HG02884 (cell line): ENCODE measurements around the gene ARL10.

ENCODE experiments used
- ATAC-seq: cut with Tn5 transposase; IDR thresholded peaks from one replicate; pipeline ENCODE4 v1.9.1; 2021; ENCODE audit warnings: mild to moderate bottlenecking, moderate library complexity; ENCODE audit not compliant: unreplicated experiment

ARL10 gene

GRCh38 chr5:176410486-176411180, 45.3 kb downstream of the ARL10 start:
- no peak for ATAC-seq

- no peak for ATAC-seq
Measured at GRCh38 chr5:176412517-176413254, 47.4 kb downstream of the ARL10 start.

DNA sequence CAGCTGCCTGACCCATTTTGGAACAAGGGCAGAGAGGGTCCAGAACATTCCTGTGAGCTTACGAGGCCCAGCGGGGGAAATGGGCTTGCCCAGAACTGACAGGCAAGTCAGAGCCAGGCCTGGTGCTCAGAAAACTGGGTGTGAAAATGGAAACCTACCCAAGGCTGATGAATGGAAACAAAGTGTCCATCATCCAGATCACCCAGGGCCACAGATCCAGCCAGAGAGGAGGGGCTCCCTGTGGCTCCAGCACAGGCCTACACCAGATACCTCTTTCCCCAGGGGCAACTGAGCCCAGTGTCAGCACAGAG, 47.9 kb downstream of the ARL10 start:
- ATAC-seq, result no peak

- ATAC-seq, result no peak
Measured at GRCh38 chr5:176413709-176414191, 48.5 kb downstream of the ARL10 start.

DNA sequence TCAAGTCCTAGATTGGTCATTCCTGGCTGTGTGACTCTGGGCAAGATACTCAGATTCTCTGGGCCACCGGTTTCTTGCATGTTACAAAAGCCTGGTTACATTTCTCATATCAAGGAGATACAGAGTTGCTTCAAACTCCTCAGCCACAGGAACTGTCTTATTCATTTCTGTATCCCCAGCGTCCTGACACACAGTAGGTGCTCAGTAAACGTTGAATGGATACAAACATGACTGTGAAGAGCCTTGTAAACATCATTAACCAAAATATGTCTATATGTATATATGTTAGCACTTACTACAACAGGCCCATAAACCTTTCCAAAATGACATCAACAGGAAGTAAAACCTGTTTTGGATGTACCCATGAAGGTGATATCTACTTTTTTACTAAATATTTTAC, 49.4 kb downstream of the ARL10 start:
- ATAC-seq, result no peak

DNA sequence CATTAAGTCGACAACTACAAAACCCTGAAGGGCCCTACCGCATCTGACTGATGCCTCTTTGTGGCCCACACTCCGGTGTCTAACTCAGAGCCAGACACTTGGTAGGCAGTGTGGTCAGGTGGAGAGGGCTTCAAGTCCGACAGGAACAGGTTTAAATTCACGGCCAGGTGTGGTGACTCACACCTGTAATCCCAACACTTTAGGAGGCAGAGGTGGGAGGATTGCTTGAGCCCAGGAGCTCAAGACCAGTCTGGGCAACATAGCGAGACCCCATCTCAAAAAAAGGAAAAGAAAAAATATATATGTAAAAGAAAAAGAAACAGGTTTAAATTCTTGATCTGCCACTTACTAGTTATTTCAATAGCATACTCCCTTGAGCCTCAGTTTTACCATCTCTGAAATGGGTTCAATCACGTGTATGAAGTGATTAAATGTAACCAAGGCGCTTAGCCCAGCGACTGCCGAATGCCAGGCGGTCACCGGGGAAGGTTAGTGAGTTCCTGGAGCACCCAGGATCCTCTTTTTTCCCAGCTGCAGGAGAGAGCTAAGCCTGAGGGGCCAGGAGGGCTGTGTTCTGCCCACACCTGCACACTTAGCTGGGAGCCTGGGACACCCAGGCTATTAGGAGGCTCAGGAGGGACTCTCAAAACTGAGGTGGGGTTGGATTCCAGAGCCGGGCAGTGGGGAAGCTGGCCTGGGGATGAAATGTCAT, 50.1 kb downstream of the ARL10 start:
- ATAC-seq, result no peak

DNA sequence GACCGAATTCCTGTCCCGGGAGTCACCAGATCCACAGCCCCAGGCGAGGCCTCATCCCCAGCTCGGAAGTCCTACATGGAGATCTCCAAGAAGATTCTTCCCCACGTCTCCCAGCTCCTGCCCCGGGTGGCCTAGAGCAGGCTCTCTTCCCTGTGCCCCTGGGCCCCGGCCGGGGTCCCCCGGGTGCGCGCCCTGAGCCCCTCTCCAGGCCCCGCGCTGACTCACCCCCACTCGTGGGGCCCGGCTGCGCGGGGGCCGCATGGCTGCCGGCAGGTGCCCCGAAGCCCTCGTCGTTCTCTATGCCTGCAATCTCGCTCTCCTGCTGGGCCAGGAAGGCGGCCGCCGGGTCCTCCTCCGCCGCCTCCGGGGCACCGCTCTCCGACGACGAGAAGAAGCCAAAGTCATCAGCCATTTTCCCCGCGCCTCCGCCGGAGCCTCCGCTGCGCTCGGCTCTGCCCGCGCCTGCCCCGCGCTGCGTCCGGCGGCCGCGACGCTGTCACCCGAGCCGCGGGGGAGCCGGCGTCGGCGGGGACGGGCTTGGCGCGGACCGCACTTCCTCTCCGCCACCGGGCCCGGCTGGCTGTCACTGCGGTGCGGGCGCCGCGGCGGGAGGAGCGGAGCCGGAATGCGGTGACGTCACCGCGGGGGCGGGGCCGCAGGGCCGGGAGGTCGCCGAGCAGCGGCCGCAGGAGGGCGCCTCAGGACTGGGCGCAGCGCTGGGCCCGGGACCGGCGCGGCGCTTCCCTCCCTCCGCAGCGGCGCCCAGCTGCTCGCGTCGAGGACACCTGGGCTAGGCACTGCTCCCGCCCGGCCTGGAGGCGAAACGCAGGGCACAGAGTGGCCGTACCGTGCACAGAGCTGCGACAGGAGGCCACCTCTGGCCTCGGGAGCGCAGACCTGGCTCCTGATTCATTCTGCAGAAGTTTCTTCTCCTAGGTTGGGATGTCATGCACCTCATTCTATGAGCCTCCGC, 51.0 kb downstream of the ARL10 start, which contains the start of gene CLTB:
TSS of gene CLTB (minus strand) at position 588 of the 973 bp plus-strand sequence. CDS start at position 412, 176 bp downstream.
- ATAC-seq, result peak; percentile 93

DNA sequence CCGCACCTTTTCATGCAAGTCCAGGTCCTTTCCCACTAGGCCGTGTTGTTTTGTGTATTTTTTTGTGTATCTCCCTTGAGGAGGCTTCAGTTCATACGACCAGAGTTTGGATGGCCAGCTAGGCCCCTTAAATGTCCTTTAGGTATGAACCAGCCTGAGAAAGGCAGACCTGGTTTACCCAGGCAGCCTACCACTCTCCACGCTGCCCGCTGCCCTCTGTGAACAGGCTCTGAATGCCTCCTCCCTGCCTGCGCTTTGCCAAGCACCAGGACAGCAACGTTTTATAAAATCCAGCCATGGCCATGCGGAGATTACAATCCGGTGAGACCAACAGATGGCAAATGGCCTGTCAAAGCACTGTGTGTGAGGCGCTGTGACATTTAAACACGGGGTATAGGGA, 51.7 kb downstream of the ARL10 start:
- no peak for ATAC-seq

DNA sequence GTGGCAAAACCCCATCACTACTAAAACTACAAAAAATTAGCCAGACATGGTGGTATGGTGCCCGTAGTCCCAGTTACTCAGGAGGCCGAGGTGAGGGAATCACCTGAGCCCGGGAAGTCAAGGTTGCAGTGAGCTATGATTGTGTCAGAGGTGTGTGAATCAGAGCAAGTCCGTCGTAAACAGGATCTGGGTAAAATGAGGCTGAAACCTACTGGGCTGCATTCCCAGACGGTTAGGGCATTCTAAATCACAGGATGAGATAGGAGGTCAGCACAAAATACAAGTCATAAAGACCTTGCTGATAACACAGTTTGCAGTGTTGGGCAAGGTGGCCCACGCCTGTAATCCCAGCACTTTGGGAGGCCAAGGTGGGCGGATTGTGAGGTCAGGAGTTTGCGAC, 53.0 kb downstream of the ARL10 start:
- no peak for ATAC-seq

- ATAC-seq, result no peak
Measured at GRCh38 chr5:176420086-176420485, 54.8 kb downstream of the ARL10 start.

- ATAC-seq, result no peak
Measured at GRCh38 chr5:176420972-176421544, 55.8 kb downstream of the ARL10 start.

DNA sequence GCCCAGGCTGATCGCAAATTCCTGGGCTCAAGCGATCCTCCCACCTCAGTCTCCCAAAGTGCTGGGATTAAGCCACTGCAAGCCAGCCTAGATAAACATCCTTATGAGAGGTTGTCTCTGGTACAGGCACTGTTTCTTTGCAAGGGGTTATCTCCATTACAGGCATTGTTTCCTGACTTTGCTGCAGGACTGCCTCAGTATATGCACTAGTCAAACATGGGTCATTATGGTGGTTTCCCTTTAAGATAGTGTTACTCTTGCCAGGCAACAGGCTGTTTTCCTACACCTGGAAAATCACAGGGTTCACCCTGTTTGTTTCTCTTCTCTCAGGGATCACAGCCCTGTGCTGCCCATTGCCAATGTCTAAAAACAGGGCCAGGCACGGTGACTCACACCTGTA, 58.9 kb downstream of the ARL10 start:
- no peak for ATAC-seq

GRCh38 chr5:176425138-176425537, 59.9 kb downstream of the ARL10 start:
- no peak for ATAC-seq

- ATAC-seq, result no peak
Measured at GRCh38 chr5:176425791-176426190, 60.5 kb downstream of the ARL10 start.

- no peak for ATAC-seq
Measured at GRCh38 chr5:176426876-176427275, 61.6 kb downstream of the ARL10 start.

- no peak for ATAC-seq
Measured at GRCh38 chr5:176427971-176428370, 62.7 kb downstream of the ARL10 start.

- ATAC-seq, result no peak
Measured at GRCh38 chr5:176429972-176430371, 64.7 kb downstream of the ARL10 start.
